ENCODE measurements around the gene SYT1.
A peak's percentile ranks its signal among the peaks of the same experiment; 100 is the strongest.

Gene SYT1

DNA sequence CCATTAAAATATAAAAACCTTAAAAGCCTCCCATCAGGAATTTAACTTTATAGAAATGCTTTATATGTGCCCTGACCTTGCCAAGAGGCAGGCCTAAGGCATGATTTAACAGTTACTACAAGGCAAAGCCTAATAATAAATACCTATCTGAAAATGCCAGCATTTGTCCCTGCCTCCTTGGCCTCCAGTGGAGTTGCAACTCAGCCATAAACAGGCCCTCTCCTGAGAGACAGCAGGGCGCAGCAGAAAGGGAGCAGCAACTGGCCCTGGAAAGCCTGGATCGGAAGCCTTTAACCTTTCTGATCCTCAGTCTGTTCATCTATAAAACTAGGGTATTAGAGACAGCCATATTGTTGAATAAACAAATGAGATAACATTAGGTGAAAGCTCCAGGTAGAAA lies 501.8 kb downstream of the SYT1 start:
- DNase-seq: no peak

DNA sequence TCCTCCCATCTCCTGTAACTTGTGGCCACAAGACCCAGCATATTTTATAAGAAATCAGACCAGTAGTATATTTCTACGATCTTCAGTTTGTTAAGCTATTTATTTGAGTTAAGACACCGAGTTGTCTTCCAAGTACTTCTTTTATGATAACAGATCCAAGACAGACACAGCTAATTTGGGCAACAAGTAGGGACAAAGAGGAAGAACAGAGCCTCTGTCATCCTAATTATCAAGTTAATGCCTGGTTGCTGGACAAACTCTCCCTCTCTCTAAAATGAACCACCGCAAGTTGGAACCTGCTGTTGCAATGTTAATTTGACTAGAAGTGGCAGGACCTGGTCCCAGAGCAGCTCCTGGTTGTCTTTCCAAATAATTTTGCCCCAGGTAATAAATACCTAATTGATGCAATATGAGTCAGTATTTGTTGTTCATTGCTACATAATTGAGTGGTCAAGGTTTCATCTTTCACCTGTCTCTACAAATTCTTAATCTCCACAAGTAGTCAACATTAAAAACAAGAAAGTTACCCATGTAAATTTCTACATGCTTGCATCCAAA lies 502.5 kb downstream of the SYT1 start:
- no peak for DNase-seq

DNA sequence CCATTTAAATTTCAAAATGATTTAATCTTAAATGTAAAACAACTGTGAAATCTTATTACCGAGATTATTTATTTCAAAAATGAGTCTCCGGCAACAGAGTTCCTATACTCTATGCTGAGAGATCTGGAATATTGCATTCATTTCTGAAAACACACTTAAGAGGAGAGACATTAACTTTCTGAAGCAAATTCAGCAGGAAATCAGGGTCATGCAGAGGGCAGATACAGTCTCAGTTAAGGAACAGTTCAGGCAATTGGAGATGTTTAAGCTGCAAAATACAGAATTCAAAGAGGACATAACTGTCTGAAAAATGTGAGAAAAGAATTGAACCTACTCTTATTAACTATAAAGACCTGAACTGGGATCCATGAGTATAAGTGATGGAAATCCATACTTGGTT lies 505.4 kb downstream of the SYT1 start:
- no peak for DNase-seq

DNA sequence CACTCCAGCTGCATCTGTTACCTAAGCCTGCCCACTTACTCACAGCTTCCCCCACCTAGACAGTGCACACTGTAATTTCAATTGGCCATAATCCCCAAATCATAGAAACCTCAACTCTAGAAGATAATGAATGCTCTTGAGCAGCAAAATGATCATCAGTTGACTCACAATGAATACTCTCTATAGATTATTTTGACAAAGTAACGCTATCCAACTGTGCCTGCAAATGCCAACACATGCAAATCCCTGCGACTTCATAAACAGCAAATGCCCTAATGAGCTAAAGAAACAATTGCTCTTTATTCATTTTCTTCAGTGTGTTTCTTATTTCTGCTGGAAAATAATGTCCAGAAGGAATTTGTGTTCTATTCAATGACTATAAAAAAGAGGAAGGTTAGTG lies 506.7 kb downstream of the SYT1 start:
- DNase-seq: no peak

DNA sequence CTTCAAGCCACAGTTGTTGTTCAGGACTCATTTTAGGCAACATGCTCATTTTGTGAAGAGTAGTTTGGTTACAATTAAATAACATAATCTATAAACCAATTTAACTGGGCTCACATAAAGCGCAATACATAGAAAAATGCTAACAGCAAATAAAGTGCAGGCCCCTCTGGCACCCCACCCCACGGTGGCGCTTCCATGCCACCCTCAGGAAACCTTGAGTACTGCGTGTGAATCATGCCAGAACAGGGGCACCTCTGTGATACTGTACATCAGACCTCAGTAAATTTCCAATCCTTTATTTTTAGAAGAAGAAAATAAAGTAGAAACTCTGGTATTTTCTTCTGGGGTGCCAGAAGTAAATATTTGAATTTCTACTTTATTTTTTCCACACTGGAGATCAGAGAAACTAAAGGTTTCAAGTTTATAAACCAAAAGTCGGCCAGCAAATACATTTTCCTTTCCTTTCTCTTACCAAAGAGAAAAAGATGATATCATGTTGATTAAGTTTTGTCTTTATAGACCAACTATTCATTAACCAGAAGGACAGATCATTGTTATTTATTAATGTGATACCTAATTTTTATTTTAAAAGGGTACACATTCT lies 509.4 kb downstream of the SYT1 start:
- DNase-seq: peak in 1 of 5 experiments; percentile 6

DNA sequence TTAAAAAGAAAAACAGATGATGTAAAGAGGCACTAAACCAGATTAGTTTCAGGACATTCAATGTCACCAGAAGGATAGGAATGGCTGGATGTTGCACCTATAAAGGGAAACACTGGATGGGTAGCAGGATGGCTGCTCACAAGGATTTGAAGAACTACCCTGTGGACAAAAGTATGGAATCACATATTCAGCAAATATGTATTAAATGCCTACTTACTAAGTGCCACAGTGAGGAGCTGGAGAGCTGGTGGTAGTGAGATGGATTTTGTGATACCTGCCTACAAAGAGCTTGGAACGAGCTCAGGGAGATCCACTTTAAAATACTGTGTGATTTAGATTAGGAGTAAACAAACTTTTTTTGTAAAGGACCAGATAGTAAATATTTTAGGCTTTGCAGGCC lies 510.0 kb downstream of the SYT1 start:
- no peak for DNase-seq

DNA sequence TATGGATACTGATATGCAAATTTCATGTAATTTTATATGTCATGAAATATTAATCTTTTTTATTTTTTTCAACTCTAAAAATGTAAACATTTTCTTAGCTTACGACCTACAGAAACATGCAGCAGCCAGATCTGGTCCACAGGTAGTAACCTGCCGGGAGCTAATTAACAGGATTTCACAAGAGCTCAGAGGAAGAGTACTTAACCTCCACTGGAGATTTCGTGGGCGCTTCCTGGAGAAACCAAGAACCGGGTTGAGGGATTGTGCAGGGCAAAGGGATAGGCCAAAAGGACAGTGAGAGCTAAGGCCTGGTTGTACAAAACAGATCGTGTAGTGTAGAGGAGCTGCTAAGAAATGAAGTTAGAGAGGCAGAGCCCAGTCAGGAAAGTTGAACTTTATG lies 510.5 kb downstream of the SYT1 start:
- no peak for DNase-seq

DNA sequence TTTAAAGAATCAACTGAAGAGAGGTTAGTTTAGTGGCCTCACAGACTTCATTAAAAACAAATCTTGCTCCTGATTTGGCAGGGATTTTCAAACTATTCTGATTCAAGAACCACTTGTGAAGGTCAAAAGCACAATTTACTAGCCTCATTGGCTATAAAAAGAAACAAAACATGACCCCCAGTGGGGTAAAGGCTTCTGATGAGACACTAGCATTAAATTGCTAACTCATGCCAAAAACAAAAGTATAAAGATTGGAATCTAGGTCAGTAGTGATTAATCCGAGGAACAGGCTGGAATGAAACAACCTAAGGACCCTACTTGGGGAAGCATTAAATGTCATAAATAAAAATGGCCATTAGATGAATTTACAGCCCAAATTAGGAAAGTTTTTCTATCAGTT lies 513.9 kb downstream of the SYT1 start:
- no peak for DNase-seq

DNA sequence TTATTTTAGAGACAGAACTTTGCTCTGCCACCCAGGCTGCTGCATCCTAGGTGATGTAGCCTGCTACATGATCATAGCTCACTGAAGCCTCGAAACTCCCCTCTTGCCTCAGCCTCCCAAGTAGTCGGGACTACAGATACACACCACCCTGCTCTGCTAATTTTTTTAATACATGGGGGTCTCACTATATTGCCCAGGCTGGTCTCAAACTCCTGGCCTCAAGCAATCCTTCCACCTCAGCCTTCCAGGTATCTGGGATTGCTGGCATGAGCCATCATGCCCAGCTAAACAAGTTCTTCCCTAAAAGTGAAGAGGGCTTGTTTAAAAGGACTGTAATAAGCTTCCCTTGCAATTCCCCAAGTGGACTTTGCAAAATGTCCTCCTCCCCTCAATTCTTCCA lies 515.8 kb downstream of the SYT1 start:
- no peak for DNase-seq

DNA sequence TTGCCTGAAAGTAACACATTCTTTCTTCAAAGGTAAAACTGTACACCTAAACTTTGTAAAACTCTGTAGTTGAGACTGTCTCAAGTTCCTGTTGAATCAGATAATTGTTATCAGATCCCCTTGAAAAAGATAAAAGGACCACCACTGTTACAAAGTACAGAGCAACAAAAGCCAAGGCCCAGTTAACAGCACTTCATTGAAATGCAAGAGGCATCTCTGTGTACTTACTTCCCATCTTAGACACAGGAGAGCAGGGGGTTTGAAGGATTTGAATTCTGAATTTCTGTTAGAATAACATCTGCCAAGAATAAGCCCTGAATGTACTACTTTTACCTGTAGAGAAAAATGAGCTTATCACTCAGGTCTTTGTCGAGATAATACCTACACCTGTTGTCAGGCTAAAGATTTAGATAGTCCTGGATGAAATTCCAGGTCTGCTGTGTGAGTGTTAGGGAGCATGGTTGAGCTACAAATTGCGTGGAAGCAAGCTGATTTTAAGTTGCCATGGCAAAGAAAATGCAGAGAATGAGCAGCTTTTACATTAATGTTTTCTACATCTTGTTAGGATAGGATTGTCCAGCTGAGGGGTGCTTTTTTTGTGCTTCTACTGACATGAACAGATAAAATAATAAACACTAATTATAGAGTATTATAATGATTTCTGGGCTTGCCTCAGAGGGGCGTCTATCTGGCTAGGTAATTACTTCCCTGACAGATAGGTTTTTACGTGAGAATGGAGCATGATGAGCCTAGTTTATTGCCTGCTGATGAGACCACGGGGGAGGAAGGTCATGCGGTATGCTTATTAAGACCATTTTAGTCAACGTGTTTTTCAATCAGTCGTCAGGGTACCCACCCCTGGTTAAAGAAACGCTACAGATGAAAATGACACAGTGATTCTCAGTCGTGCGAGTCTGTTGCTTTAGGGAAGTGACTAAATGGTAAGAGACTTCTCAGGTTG lies 517.0 kb downstream of the SYT1 start:
- DNase-seq: no peak

DNA sequence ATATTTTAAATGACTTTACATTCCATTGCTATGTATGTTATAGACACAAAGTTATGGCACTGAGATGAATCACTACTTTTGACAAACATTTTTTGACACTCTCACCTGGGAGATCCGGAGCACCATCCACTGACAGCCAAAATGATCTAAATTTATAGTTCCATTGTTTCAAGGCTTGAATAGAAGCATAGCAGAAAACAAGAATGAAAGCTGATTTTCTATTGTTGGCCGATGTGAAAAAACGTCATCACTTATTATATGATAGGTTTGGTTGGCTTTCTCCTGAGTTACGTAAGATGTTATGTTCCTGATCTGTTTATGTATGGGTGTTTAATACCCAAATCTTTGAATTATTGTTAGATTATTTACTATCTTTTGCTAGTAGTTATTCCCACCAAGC lies 520.0 kb downstream of the SYT1 start:
- DNase-seq: no peak

DNA sequence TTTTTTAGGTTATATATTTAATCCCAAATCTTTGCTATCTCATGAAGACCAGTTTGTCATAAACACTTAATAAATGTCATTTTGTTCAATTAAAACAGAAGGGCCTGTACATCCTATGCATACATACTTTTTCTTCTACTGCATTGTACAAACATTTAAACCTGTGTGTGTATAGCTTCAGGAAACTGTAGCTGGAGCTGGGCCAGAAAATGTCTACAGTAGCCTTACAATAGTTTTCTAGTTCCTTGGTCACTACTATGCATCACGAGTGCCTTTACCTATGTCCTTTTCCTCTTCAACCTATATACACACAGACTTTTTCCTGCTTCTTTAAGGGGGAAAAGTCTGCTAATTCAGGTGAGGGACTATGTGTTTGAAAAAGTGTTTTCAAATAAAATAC lies 523.4 kb downstream of the SYT1 start:
- DNase-seq: no peak

DNA sequence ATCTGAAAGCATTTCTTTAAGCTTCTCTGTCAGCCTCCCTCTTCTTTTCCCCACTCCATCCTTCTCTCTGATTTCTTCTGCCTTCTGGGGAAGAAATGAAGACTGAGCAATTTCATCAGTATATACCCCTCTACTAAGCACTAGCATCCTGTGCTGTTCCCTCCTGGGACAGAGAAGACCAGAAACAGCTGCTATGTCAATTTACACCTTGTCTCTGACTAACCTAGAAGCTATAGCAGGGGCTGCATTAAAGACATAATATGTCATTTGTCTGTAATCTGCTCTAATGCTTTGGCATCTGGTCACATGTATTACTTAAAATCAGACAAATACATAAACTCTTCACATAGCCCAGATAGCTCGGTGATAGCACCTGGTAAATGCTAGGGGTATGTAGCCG lies 529.3 kb downstream of the SYT1 start:
- DNase-seq: no peak

DNA sequence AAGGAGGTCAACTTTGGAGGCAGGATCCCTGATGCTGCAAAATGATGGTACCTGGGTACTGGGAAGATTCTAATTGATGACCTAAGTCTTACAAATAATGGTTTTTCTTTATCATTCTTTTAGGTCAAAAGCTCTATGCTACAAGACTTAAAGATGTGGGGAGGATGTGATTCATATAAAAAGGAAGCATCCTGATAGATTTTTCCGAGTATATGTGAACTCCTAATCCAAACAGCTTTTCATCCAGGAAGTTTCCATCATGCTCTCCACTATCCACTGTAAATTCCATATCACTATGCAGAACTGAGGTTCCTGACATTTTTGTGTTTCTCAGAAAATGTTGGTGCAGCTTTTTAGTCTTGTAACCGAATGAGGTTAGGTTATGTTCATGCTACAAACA lies 533.0 kb downstream of the SYT1 start:
- DNase-seq: no peak

DNA sequence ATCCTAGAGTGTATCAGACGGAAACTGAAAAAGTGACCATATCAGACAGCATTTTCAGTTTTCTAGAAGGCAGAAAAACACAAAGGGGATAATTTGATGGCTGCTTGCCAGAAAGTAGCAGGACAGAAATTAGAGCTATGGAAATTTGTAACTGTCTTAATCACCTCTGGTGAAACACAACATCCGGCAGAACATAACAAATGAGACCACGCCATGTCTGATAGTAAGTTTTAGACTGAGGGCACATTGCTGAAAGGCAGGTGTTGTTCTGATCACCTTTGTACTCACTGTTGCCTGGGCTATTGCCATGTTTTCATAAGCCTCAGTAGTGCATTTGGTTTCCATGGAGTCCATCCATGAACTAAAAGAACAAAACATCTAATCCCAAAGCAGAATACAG lies 535.9 kb downstream of the SYT1 start:
- DNase-seq: no peak

DNA sequence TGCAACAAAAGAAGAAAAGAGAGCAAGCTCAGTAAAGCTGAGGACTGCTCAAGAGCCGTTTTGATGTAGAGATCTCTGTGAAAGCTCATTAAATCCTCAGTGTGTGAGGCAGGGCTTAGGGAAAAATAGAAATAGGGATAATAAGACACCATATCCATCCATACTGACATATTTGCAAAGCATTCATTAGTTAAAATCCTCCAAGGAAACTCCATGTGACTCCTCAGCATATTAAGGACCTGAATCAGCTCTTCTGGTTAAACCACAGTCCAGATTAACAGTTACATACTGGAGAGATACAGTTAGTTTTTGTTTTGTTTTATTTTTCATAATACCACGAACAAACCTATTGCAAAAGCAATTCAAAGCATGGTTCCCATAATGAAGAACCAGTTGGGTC lies 538.0 kb downstream of the SYT1 start:
- DNase-seq: no peak

DNA sequence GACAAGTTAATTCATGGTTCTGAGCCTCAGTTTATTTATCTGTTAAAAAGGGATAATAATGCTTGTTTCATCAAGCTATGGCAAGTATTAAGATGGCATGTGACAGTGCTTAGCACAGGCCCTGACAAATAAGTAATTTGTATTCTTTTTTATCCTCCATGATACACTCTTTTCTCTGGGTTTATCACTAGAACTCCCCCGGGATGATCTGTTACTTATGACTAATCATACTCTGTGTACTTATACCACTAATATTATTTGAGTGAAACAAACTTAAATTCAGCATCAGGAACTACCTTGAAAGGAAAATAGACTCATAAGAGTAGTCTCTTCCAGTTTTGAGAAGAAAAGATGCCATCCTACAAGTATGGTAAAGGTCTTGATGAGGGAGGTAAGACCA lies 542.4 kb downstream of the SYT1 start:
- no peak for DNase-seq

DNA sequence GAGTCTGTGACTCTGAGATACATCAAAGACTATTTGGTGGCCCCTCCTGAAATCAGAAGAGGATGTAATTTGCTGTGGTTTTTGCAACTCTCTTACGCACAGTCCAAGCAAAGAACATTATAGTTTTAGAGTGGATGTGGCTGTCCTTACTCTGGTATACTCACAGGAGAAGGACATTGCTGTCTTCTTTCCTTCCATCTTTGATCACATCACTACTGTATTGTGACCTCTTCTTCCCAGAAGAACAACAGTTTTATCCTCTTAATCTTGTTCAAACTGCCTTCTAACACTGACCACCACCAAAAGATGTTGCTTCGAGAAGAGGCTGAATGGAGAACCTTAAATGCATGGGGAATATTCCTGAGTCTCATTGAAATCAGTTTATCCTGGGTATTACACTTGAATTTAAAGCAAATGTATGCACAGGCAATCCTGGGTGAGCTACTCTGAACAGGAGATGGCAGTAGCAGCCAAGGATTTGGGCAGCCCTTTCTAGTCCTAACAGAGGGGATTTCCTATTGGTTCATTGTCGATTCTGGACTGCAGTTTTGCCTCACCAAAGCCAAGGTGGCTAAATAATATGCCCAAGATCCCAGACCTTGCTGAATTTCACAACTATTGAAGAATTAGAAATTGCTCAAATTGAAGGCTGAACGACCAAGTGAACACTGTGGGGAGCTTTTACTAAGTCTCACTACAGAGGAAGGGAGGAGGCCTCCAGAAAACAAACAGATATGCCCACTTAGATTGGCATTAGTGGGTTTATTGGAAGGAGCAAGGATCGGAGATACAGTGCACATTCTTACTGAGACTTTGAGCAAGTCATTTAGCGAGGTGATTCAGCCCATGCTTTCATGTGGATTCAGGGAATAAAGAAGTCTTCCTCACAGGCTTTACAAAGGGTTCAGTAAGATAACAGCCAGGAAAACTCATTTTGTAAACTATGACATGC lies 543.4 kb downstream of the SYT1 start:
- DNase-seq: peak in 1 of 5 experiments; percentile 13

DNA sequence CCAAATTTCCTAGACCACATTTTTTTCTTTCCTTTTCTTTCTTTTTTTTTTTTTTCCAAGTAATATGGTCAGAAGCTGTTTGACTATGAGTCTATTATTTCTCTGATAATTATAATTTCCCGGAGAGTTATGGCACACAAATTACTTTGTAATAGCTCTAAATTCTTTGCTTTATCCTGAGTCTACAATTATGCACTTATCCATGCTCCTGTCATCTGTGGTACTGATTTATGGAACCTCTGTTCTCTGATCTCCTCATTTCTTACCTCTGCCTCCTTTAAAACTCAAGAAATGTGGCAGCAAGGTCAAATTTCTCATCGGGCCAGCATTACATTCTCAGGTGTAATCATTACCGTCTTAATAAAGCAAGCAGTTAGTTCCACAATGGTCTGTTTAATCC lies 544.1 kb downstream of the SYT1 start:
- DNase-seq: no peak

DNA sequence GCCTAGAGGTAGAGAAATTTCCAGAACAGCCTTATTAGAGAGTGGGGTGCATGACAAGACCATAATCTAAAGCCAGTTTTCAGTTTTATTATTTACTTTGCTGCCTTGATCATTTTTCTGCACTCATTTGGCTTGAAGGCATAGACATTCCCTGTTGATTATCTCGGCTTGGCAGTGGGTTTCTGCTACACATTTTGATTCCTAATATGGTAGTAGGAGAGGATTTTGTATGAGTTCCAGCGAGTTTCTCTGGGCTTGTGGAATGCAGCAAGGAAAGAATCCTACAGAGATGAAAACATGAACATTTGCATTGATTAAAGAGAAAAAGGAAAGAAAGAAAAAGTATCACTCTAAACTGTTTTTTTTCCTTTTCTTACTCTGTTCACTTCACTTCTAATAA lies 545.0 kb downstream of the SYT1 start:
- DNase-seq: no peak

DNA sequence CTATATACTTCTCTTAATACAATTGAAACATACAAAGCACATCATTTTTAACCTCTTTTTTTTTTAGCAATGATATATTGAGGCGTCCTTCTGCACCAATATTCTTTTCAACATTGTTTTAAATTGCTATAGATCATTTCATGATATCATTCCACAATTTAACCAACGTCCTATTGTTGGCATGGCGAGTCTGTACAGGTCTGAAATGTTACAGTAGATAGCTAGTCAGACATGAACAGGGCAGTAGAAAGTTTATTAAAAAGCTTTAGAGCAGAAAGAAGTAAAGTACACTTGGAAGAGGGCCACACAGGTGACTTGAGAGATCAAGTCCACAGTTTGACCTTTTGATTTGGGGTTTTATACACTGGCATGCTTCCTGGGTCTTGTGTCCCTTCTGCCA lies 547.2 kb downstream of the SYT1 start:
- no peak for DNase-seq

DNA sequence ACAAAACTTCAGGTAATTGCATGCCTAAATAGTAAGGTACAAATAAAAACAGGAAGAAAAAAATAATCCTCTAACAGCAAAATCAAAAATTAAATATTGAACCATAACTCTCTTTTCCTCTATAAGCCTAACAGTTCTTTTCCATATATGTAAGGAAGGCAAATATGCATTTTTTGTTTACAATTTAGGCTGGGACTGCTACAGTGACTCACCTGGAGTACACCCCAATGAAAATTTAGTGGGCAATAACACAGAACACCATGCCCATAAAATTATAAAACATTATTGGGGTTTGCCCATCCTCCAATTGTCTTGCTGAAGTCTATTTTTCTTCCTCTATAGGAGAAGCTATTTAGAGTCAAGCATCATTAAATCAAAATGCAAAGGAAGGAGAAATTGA lies 549.2 kb downstream of the SYT1 start:
- no peak for DNase-seq

DNA sequence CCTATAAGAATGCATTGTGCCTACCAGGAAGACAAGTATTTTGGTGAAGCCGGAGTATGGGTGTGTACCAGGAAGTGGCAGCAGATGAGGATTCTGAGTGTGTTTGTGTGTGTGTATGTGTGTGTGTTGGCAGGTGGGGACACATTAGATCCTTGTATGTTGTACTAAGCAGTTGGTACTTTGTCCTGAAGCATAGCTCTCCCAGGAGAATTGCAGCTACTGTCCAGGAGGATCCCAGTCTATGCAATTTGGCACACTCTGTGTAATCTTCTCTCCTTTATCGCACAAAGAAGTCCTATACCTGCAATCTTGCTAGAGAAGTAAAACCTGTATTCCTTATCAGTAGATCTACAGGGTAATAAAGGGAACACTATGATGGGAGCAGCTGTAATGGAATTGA lies 549.7 kb downstream of the SYT1 start:
- no peak for DNase-seq

All from T-helper 2 cell (primary cell).